HG02885 (cell line): Measurements from ENCODE around the gene EPHA6.
"Not testable (repeated sequence)": the region's sequence is repeated elsewhere in the genome, so short reads cannot be mapped to it uniquely, and the experiment has no call there.

Experiments used
- ATAC-seq: cut with Tn5 transposase; IDR thresholded peaks from one replicate; pipeline ENCODE4 v1.9.1; 2021; ENCODE audit warnings: mild to moderate bottlenecking; ENCODE audit not compliant: unreplicated experiment, poor library complexity

EPHA6 gene

DNA sequence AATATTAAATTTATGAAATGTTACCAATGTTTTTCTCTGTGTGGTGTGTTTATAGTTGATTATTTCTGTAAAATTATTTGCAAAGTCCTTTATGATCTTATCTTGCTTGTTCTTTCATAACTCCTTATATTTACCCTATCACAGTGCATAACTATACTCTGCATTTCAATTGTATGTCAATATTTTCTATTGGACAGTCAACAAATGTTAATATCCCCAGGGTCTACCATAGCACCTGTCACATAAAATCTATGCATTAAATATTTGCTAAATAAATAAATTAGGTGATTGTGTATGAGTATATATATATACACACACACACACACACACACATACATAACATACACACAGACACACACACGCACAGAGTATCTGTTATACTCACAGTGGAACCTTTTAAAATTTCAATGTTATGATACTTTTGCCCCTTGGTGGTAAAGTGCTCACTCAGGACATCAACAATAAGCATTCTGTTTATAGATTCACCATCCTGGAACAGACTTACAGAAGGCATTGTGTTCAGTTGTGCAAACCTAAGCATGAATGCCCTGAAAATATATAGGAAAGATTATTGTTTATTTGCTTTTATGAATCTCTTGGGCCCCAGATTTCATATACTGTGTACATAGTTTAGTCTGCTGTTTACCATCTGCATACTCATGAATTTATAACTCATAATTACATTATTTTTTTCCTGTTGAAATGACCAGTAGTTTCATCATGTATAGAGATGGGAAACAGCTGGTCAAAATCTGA is 443.7 kb downstream of the EPHA6 start:
- ATAC-seq, result no peak

DNA sequence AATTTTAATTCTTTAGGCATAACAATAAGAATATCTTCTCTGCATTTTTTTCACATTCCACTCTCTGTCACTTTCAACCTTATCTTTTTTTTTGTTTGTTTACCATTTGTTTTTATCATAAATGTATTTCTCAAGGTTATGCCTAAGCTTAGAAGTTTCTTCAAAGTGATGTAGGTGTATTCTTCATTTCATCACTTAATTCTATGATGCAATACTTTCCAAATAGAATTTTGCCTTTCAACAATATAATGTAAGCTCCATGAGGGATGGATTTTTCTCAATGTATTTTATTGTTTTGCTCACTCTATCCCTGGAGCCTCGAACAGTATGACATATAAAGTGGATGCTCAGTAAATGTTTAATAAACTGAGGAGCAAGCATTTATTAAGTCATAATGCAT is 444.9 kb downstream of the EPHA6 start:
- no peak for ATAC-seq

DNA sequence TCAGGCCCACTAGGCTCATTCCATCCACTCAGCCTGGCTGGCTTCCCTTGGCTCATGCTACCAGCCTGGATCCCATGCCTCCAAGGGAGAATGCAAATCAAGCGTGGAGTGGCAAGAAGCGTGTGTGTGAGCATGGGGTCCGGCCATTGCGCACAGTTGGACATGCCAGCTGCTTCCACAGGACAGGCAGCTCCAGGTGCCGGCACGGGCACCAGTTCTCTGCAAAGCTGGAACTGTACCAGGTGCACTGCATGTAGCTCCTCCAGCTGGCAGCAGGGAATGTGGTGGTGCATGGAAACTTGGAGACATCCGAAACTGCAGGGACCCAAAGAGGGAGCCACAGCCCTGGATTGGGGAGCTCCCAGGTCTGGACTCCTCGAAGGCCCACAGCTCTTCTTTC is 449.8 kb downstream of the EPHA6 start:
- ATAC-seq, result no peak

DNA sequence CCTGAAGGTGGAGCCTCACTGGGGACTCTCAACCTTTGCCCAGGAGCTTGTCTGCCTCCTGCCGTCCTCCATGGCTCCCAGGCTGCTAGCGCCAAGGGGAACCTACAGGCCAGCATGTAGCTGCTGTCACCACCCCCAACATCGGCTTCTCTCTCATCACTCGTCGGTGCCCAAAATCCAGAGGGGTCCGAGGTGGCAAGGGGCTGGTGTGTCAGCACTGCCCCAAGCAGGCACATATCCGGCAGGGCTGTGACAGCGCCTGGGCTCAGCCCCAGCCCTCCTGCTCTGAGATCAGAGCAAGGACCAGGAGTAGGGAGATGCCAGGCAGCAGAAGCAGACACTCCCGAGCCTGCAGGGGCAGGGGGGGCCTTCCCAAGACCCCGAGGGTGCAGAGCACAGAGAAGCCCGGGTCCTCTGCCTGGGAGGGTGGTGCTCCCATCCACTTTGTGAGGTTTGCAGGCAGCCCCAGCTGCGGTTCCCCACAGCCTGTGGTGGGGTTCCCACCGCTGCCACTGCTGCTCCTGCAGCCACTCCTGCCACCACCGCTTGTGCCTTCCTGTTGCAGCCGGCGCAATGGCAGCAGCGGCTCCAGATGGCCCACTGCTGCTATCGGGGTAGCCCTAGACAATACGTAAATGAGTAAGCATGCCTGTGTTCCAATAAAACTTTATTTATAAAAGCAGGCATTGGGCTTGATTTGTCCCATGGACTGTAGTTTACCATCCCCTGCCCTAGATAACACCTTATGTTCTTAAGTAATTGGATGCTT is 451.0 kb downstream of the EPHA6 start:
- no peak for ATAC-seq

DNA sequence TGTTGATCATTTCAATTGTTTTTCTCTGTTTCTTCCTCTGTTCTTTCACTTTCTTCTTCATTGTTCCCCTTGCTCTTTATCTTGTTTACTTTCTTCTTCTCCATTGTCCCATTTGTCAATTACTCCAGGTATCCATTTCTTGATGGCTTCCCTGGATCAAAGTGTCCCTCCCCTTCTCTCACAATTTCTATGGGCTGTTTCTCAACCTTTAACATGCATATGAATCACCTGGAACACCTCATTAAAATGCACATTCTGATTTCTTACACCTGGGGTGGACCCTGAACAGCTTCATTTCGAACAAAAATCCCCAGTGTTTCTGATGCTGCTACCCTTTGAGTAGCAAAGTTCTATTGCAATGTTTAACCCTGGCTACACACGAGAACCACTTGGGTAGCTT is 454.8 kb downstream of the EPHA6 start:
- ATAC-seq, result no peak

DNA sequence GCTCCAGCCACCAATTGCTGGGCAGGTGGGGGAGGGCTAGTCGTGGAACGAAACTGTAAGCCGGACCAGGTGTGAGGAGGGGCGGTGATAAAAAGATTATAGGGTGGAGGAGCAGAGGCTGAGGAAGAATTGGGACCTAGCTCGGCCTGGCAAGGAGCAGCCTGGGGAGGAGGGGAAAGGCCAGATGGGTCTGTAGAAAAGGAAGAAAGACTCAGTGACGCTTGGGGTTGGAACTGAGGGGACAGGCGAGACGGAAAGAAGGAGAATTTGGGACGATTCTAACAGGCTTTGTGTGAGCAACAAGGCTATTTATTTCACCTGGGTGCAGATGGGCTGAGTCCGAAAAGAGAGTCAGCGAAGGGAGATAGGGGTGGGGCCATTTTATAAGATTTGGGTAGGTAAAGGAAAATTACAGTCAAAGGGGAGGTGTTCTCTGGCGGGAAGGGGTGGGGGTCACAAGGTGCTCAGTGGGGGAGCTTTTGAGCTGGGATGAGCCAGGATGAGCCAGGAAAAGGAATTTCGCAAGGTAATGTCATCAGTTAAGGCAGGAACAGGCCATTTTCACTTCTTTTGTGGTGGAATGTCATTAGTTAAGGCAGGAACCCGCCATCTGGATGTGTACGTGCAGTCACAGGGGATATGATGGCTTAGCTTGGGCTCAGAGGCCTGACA is 462.6 kb downstream of the EPHA6 start:
- ATAC-seq, result not testable (repeated sequence)

DNA sequence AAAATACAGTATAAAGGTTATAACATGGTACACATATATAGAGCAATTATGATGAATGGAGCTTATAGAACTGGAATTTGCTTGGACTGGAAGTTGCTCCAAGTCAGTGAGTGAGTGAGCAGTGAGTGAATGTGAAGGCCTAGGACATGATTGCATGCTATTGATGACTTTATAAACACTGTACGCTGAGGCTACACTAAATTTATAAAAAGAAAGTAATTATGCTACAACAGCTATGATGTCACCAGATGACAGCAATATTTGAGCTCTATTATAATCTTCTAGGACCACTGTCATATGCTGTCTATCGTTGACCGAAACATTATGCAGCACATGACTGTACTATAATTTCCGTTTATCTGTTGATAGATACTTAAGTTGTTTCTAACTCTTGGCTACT is 463.3 kb downstream of the EPHA6 start:
- ATAC-seq, result no peak

DNA sequence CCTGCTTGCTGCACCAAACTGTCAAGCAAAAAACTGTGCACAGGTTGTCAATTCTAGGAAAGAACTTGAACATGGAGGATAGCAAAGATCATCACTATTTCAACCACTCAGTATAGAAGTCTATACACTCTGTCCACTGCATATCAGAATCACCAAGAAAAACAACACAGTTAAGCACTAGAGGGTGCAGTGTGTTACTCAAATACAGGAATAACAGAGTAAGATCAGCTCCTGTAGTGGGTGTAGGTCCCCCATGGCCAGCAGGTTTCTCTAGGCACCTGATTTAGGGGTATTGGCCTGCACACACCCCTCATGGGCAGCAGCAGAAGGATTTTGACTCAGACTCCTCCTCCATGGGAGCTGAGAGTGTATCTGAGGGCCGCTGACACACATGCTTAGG is 464.1 kb downstream of the EPHA6 start:
- ATAC-seq, result no peak

DNA sequence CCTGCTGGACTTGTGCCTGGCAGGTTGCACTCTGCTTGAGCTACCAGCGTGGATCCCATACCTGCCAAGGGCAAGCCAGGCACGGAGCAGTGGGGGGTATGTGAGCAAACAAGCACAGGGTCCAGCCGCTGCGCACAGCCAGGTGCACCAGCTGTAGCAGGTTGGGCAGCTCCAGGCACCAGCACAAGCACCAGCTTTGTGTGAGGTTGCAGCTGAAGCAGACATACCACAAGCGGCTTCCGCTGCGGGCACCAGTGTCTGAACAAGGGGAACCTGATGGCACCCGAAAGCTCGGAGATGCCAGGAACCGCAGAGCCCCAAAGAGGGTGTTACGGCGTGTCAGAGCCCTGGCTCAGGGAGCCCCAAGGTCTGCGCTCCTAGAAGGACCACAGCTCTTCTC is 477.5 kb downstream of the EPHA6 start:
- ATAC-seq, result no peak

DNA sequence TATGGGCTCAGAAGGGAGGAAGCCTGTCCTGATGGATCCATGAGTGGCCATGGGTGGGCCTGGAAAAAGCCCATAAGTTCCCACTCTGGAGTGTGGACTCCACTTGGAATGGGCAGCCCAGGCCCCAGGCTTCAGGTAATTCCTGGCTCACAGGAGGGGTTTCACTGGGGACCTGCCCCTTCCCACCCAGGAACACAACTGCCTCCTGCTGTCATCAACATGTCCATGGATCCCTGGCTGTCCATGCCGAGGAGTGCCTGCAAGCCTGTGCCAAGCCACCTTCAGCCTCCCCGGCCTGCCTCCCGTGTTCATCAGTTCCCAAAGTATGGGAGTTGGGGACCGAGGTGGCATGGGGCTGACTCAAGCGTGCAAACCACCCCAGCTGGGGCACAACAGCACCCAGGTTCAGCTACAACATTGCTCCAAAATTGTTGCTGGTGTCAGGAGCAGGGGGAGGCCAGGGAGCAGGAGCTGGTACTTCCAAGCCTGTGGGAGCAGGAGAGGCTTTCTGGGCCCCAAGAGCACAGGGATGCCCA is 479.3 kb downstream of the EPHA6 start:
- no peak for ATAC-seq

DNA sequence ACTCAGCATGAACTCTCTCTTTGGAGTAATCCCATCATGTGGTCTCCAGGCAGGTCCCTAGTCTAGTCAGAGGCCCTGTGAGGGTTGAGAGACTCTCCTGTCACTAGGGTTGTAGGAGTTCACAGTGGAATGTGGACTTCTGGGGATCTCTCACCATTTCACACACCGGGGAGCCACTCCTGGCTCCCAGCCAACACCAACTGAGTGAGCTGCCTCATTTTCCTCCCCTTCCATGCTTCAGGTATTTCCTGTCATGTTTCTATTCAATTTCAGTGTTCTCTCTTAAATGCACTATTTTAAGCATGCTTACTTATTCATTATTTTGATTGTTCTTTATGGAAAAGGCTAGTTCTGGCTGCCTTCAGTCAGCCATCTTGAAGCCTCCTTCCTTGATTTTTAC is 482.6 kb downstream of the EPHA6 start:
- ATAC-seq, result no peak

DNA sequence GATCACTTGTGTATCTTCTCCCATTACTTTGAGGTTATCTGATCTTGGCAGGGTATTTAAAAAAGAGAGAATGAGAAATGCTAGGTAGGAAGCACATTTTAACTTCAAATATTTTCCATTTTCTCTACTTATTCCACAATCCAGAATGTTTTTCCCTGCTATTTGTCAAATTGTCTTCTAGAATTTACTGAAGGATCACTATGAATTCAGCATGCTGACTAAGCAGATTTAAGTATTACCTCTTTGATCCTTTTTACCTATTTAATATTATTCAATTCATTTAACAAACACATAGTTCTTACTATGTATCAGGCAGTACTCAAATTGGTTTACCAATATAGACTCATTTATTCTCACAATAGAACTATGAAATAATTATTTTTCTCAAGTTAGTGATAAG is 486.7 kb downstream of the EPHA6 start:
- ATAC-seq, result no peak

DNA sequence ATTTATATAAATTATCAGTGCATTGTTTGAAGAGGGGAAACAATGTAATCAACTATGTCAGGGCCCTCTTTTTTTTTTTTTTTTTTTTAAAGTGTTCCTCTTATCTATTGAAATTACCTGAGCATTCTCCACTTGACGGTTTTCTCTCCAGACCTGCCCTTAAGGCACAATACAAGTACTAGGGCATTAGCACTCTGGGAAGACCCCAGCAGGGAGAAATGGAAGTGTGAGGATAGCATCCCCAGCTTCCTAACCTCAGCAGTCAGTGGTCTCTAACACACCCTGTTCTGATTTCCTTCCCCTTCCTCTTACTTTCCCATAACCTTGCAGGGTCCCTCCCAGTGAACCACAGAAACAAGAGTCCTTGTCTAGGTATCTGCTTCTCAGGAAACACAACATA is 491.8 kb downstream of the EPHA6 start:
- no peak for ATAC-seq

DNA sequence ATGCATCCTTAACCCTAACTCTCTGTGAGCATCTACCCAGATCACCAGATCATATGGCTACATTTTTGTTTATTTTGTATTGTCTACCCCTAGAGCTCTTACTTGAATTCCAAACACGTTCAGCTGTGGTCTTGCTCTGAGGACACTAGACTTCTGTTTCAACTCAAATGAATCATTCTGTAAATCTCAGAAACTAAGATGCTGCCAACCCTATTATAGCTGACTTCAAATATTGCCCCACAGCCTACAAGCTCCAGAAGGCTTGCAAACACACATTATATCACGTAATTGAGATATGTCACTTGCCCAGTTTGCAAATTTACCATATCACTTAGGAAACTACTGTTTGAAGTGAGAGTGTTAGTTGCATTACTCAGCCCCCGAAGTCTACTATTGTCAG is 524.0 kb downstream of the EPHA6 start:
- ATAC-seq, result no peak

DNA sequence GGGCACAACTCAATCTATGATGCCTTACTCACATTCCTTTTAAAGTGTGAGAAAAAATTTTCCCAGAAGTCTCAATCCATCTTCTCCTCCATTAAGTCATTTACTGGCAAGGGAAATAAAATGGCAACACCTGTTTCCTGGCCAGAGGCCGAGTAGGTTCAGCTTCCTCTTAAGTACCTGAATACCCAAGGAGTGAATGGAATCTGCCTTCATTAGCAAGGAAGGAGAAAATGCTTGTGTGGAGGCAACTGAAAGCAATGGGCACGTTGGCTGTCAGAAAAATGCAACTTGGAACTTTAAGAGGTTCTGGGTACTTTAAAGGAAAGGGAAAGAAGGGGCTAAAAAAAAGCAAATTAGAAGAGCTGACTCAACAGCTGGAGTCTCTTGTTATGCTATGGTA is 526.5 kb downstream of the EPHA6 start:
- no peak for ATAC-seq

DNA sequence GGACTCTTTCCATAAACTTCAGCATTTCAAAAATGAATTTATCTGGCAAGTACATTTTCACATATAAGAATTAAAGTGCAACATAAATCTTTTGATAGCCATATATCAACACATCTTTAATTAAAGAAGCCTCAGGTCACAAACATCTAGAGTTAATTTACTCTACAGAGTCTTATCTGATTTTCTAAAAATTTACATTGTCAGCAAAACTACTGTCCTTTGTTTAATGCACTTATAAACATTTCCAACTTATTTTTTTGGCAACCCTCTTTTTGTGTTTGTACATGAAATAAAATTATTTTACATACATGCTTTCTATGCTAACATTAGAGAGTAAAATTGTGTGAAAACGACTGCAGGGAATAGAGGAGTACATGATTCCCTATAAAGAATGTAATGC is 533.4 kb downstream of the EPHA6 start:
- no peak for ATAC-seq

DNA sequence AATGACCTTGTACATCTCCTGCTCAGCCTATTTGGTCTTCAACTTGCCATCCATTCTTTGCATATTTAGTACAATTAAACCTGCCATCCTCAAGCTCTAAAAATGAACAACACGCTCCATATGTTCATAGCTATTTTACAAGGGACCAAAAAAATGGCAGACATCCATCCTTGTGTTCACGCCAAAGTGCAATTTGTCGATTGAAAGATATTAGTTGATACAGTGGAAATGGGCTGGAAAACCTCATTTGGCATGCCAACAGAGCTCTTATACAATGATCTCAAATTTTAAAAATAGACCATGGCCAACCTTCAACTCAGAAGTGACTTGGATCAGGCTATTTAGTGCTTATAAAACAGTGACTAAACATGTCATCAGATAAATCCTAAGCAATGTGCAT is 536.6 kb downstream of the EPHA6 start:
- ATAC-seq, result no peak

DNA sequence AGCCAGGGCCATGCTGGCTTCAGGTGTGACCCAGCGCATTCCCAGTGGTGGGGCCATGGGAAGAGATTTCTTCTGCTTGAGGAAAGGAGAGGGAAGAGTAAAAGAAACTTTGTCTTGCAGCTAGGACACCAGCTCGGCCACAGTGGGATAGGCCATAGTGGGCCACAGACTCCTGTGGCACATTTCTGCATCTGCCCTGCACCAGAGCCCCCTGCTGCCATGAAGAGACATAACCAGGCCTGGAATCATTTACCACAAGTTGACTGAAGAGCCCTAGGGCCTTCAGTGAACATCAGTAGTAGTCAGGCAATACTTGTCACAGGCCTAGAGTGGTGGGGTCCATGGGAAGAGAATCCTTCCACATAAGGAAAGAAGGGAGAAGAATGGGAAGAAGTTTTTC is 538.8 kb downstream of the EPHA6 start:
- ATAC-seq, result no peak

DNA sequence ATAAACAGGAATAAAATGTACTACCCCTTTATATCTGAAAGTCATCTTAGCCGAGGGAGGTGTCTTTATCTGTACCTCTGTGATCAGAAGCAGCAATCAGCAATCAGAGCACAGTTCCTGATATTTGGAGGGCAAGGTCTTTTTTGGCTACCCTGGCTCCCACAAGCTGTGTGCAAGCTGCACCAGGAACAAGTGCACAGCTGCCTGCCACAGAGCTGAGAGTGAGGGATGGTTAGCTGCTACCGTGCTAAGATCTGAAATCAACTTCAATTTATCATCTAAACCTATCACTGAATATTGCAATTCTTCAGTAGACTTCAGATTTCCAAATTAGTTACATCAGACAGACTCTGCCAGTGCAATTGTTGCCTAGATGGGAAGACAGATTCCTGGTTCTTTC is 545.6 kb downstream of the EPHA6 start:
- no peak for ATAC-seq

DNA sequence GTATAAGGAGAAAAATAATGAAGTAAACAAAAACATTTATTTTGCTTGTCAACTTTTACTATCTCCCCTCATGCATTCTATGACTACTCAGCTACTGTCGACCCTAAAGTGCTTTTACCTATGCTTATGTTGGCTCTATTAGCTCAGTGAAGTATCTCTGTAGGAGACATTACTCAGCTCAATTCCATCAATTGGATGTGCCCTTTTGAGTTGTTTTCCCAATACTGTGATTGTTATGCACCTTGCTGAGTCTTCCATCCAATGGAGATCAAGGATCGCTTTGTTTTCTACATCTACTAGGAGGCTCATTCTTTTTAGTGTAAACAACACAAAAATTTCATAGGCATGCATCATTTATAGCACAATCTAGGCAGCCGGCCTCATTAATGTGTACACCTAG is 546.4 kb downstream of the EPHA6 start:
- ATAC-seq, result no peak

DNA sequence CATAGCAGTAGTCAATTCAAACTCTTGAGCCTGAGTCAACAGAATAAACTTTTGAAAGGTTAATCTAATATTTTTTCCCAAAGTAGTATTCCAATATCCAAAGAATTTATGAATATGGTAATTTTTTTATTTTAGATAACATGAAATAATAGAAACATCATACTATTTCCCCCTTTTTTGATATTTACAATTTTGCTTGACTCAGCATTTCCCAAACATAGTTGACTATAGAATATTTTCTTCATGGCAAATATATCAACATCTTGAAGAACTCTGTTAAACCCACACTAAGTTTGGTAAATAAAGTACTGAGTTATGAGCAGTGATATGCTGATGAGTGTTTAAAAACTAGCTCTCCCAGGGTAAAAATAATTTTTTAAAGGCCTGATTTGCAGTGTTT is 570.2 kb downstream of the EPHA6 start:
- ATAC-seq, result no peak
